PC-9 (cell line): ENCODE results near the gene PLOD3.

Source experiments
- CTCF ChIP-seq: fragments of 200-600 bp; sonication (generic); conservative IDR thresholded peaks from 2 replicates; pipeline ENCODE4 v1.6.1; 2017; ENCODE audit warnings: mixed run types, antibody characterized with exemption, mild to moderate bottlenecking, moderate library complexity
- EZH2 ChIP-seq: fragments of 200-600 bp; sonication (generic); IDR thresholded peaks from 2 replicates; pipeline ENCODE4 v1.8.0; 2017; ENCODE audit warnings: antibody characterized with exemption, low read depth

GRCh38 chr7:101189109-101189508 is 28.3 kb downstream of the PLOD3 start:
- TF ChIP-seq CTCF (no peak), EZH2 (no peak)
